HG02798 (cell line): ENCODE data around the gene ADAMTS15.

Experiments
- ATAC-seq: cut with Tn5 transposase; IDR thresholded peaks from one replicate; pipeline ENCODE4 v1.9.1; 2021; ENCODE audit warnings: mild to moderate bottlenecking; ENCODE audit not compliant: unreplicated experiment, poor library complexity

ADAMTS15 gene

DNA sequence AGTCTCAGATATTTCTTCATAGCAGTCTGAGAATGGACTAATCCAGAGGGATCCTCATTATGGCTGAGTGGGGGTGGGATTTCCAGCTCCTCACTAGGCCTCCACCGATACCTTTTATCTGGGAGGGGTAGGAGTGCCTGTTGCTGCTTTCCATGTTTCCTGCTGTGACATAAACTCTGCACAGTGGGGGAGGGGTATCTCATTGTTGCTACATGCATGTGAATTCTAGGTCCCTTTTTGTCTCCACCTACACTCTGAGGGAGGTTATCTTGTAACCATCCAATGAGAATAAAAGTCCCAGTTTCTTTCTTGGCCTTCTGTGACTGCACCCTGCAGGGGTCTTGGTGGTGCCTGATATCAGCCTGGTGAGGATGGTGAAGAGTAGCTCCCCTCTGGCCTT is 60.5 kb downstream of the ADAMTS15 start:
- ATAC-seq, result no peak

DNA sequence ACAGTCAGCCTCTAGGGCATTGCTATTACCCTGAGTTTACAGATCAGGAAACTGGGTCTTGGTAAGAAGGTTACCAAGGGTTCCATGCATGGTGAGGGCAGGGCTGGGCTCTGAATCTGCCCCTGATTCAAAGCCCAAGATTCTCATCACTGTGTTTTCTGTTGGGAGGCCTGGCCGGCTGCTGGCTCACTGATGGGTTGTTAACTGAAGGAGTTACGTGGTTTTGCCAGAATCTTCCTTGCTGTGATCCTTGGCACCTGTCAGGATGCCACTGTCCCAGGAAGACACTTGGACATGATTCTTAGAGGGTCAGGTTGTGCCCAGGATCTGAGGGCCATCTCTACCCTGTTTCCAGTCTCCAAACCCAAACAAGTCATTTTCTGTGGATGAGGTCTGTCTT is 61.5 kb downstream of the ADAMTS15 start:
- ATAC-seq, result no peak

DNA sequence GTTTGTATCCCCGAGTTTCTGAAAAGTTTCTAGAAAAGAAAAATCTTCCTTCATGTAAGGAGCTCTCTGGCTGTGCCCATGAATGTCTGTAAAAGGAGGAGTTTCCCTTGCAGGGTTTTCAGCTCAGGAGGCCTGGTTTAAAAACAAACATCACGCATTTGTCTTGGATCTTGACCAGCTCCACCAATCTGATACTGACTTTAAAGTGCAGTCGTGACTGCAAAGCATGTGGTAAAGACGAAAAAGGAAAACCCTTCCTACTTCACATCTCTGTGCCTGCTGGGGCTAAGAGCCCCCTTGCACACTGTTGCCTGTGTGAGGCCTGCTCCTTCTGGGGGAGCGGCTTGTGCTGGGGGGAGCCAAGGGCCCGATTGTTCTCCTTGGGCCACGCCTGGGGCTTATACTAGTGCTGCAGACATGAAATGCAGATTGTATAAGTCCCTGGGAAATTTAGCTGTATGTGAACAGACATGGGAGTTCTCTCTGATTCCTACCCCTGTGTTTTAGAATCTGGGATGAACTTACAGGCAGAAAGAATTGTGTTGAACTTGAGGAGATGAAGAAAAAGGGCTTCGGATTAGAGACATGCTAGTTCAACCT is 62.1 kb downstream of the ADAMTS15 start:
- ATAC-seq, result no peak

DNA sequence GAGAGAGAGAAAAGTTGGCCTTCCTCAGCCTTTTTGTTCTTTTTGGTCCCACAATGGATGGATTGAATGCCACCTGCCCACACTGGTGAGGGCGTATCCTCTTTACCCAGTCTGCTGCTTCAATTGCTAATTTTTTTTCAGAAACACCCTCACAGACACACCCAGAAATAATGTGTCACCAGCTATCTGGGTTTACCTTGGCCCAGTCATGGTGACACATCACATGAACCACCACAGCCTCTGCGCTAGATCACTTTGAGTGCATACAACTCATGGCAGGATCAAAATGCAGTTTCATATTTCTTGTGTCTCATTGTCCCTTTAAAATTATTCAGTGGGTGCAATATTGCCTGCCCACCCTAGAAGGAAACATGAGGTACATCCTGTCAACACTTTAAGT is 63.3 kb downstream of the ADAMTS15 start:
- no peak for ATAC-seq

DNA sequence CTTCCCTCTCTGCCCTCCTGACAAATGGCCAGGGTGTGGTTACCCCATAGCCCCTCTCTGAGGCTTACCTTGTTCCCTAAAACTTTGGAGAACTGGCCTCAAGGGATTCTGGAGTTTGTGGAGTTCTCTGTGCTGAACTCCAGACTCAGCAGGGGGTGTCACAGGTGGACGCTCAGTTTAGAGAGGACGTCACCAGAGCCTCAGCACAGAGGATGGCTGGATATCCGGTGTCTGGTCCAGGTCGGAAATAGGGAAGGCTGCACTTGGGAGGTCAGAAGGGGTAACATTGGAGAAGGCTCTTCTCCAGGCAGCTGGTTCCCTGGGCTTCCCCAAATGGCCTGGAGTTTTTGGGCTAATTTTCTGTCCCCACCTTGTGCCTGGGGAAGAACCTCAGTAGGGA is 64.2 kb downstream of the ADAMTS15 start:
- ATAC-seq, result no peak

DNA sequence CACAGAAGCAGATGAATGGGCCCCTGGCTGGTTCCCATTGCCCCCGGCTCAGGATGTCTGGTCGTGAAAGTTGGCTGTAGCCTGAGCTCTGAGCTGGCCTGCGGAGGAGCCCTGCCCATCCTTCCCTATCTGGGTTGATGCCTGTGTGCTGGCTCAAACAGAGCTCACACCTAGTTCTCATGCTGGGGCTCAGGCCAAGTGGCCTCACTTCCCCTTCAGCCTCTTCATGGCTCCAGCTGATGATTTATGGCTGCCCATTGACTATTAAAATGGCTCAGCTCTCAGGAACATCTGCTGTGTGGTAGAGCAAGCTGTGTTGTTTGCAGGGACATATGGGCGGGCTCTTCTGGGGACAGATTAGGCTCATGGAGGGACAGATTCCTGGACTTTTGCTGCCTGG is 64.7 kb downstream of the ADAMTS15 start:
- ATAC-seq, result no peak

DNA sequence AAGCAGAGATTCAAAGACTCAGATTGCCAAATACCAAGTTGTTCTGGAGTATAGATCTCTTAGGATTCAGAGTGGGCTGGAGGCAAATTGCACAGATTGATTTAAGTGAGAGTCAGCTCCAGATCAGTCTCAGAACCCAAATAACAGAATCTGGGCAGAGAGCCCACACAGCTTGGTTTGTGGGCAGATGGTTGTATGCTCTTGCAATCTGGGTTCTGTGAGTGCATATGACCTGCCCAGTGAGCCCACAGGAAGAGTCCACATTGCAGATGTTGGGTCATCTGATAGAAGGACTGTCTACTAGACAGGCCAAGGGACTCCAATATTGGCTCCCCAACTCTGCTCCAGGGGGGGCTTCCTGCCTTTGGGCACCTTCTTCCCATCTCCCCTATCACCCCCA is 65.9 kb downstream of the ADAMTS15 start:
- no peak for ATAC-seq

DNA sequence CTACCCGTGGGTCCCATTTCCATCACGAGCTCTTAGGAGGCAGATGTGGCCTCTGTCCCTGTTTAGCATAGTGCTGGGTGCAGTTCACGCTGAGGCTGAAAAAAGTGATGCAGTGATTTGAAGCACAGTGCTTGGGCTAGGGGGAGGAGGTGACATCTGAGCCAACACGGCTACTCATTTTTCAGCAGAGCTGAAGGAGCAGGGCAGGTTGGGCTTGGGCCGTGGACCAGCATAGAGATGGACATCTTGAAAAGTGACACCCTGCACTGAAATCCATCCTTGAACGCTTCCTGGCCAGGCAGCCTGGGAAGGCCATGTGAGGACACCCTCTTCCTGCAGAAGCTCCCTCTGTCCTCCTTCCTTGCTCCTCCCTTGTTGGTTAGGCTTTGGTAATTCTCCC is 66.4 kb downstream of the ADAMTS15 start:
- ATAC-seq, result no peak

DNA sequence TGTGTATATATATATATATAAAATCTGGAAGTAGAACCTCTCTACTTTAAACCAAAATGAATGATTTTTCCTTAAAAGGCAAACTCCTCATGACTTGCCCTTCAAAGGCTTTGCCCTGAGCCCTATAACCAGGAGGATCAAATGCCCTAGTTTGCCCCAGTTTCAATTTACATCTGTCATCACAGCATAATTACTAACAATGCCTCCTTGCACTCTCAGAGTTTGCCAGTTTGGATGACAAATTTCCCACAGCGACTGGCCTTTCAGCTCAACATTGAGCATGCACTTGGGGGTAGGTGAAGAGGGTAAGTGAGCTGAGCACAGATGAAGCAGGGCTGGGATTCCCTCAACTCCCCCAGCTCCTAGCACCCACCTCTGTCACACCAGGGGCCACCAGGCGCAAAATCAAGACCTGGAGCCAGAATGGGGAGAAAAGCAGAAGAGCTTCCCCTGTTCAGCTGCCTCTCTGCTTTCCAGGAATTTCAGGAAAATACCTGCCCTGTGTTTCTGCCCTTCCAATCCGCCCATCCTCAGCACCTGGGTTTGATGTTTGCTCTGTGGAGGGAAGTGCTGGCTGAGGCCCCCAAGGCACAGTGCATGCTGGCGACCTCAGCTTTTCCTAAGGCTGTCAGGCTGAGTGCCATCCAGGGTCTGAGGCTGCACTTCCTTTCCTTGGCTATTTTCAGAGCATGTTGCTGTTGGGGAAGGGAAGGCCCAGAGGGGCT is 67.5 kb downstream of the ADAMTS15 start:
- ATAC-seq, result no peak

DNA sequence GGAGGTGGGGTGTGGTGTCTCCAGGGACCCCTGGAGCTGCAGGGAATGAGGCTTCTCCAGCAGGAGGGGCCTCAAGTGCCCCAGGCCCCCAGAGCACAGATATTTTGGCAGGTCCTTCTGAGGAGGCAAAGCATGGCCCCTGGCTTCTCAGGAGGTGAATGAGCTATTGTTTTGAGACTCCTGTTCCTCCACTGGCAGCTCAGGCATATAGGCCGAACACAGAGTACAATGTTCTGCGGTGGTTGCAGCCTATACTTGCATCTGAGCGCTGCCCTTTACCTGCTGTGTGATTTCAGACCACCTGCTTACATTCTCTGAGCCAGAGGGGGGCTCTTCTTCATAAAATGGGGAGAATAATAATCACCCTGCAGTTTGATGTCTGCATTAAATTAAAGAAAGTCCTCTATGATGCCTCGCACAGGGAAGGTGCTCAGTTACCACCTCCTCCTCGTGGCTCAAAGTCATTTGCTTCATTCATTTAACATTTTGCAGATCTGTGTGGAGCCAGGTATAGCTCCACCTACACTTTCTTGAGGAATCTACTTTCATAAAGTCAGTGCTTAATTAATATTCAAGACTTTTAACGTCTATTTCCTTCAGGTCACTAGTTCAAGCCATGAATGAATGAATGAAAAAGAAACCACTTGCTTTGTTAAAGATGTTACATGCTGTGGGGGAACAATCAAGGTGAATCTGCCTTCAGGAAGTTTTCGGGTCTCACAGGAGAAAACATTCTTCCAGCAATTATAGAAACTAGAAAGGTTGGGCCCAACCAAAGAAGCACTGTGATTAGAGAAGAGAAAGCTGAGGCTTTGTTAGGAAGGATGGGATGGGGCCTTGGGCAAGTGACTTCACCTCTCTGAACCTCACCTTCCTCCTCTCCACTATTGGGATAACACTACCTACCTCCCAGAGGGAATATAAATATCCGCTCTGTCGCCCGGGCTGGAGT is 68.4 kb downstream of the ADAMTS15 start:
- ATAC-seq, result no peak

DNA sequence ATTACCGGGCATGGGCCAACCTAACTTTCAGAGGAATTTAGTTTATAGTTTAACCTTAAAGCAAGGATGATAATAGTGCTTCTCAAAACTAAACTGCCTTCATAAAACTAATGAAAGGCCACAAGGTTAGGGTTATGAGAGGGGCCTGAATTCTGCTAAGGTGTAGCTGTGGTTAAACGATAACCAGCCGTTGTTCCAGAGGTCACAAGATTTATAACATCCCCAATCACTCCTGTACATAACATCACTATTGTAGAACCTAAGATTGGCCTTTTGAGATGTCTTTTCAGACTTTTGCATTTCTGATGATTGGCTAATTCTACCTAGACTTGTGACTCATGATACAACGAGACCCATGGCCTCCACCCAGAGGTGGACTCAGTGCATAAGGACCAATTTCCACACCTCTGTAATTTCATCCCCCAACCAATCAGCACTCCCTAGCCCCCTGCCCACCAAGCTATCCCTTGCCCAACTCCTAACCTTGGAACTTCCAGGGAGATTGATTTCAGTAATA is 69.8 kb downstream of the ADAMTS15 start:
- ATAC-seq, result no peak

DNA sequence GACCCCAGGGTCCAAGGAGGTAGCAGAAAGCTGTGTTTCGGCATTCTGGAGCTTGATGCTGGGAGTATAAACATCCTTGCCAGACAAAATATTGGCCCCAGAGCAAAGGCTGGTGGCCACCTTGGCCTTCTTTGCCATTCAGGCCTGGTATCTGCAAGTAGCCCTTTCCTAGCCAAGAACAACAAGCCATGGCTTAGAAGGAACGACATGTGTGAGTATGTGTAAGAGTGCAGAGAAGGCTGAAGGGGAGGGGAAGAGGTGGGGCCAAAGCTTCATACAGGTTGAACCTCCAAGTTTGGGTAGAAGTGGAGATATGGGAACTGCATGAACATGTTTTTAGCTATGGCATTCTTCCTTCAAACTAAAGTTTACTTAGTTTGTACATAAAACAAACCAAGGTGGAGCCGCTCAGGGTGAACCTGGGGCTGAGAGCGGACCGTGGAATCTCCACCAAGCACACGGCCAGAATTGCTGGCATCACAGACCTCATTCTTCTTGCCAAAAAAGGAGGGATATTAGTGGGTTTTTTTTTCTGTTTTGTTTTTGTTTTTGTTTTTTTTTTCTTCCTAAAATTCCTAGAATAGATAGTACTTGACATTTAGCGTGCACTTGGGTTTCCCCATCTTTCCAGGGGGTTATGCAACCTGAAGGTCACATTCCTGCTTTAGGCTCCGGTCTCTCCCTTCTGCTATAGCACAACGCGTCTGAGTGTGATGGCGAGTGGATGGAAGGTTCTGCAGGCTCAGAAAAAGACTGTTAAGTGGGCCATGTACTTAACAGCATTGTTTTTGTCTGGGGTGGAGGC is 70.9 kb downstream of the ADAMTS15 start:
- no peak for ATAC-seq

DNA sequence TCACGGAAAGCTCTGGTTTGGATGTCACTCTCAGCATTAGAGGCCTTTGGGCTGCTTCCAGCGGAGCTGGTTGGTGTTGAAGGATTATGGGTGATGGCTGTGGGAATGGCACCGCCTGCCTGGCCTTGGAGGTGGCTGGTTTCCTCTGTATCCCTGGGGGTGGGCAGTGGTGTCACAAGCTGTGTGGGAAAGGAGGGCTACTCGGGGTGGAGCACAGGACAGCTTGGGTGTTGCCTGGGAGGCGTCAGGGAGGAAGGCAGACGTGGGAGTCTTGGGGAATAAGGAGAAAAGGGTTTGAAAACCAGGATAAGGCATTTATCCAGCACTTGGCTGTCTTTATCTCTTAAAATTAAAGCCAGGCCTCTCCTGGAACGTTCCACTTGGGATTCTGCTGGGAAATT is 71.8 kb downstream of the ADAMTS15 start:
- ATAC-seq, result no peak

DNA sequence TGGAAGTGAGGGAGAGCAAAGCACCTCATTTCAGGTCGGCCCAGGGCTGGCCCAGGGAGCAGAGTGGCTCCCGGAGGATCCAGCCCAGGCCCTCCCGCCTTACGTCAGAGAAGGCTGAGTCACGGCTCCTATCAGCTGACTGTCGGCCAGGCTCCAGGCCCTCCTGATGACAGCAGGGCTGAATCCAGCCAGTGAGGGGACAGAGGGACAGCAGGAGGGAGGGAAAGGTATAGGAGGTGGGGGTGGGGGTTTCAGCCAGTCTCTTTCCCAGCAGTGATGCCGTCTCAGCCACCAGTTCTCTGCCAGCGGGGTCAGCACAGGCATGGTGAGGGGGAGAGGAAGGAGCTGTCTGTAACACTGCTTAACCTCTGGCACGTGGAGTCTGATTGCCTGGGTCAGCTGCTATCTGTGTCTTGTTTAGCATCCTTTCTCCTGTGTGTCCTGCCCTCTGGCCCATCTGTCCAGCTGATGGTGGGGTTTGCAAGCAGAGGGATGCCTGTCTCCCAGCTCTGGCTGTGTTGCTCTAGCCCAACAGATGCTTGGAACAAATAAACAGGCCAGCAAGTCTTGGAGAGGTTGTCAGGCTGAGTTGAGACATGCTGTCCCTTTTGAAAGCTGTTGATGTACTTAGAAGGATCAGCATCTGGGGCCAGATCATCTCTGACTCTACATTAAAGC is 74.0 kb downstream of the ADAMTS15 start:
- no peak for ATAC-seq

DNA sequence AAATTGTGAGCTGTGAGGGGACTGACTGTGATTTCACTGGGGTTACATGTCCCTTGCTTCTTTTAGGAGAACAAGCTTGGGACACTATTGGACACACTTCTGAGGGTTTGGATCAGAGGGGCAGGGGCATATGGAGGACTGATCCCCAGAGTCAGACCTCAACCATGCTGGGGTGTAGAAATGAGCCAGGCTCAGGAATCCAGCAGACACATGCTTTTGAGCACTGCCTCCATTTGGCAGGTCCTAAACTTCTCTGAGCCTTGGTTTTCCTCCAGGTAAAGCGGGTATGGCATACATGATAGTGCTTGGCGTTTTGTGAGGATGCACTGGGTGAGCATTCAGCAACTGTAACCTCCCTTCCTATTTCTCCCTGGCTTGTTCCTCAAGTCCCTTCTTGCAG is 74.7 kb downstream of the ADAMTS15 start:
- no peak for ATAC-seq

DNA sequence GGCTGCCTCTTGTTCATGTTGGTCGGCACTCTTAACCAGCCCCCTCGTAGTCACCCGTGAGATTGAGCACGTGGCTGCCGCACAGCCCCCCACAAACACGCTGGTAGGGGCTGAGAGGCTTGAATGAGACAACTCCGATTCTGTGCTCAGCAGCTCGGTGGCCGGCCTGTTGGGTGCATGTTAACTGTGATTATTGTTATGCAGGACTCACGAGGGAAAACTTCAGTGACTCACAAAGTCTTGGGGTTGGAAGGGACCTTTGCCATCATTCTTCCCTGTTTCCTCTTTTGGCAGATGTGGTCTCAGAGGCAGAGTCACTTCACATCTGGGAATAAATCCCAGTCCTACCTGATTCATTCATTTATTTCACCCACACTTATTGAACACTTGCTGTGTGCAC is 75.2 kb downstream of the ADAMTS15 start:
- ATAC-seq, result no peak

DNA sequence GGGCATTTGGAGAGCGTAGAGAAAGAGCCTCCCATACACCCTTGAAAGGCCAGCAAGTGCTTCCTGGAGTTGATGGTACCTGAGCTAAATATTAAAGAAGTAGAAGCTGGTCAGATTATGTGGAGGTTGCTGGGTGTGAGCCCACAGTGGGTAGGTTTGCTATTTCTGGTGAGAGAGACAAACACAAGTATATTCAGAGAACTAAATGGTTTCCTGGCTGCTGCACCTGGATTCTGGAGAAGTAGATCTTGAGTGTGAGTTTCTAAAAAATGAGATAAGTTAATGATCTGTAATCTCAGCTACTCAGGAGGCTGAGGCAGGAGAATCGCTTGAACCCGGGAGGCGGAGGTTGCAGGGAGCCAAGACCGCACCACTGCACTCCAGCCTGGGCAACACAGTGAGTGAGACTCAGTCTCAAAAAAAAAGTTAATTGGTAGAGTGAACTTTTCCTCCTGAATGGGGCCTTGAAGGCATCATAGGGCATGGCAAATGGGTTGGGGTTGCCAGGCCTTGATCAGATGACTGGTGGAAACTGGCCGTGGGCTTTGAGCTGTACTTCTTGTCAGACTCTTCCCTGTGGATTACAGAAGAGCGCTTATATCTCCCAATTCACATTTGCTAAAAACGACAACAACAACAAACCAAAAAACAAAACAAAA is 75.8 kb downstream of the ADAMTS15 start:
- no peak for ATAC-seq

DNA sequence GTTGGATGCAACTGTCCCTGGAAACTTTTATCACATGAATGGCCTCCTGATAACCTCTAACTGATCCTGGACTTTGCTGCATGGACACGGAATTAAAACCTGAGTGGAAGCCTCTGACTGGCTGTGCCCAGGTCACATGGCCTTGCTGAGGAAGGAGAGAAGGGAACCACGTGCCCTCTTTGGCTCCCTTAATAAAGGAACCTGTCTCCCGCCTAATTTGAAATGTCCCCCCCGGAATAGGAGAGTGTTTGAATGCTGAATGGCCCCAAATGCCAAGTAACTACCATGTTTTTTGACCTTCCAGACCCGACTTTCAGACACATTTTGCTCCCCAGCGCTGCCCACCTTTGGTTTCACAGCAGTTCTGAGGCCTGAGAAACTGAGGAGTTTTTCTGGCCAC is 76.9 kb downstream of the ADAMTS15 start:
- no peak for ATAC-seq
